Epithelial cell of prostate (primary cell): ENCODE results near the gene RAB42.
"Not testable (repeated sequence)": the region's sequence is repeated elsewhere in the genome, so short reads cannot be mapped to it uniquely, and the experiment has no call there.

Experiments
- DNase-seq: peaks from one replicate; pipeline ENCODE4 v3.0.0-alpha.2; 2011; ENCODE audit warnings: low read depth, low spot score
- H3K27ac ChIP-seq: fragments of 450-650 bp; 2 replicates; pipeline ENCODE4 v1.5.1; 2017; ENCODE audit warnings: mild to moderate bottlenecking

The RAB42 gene

DNA sequence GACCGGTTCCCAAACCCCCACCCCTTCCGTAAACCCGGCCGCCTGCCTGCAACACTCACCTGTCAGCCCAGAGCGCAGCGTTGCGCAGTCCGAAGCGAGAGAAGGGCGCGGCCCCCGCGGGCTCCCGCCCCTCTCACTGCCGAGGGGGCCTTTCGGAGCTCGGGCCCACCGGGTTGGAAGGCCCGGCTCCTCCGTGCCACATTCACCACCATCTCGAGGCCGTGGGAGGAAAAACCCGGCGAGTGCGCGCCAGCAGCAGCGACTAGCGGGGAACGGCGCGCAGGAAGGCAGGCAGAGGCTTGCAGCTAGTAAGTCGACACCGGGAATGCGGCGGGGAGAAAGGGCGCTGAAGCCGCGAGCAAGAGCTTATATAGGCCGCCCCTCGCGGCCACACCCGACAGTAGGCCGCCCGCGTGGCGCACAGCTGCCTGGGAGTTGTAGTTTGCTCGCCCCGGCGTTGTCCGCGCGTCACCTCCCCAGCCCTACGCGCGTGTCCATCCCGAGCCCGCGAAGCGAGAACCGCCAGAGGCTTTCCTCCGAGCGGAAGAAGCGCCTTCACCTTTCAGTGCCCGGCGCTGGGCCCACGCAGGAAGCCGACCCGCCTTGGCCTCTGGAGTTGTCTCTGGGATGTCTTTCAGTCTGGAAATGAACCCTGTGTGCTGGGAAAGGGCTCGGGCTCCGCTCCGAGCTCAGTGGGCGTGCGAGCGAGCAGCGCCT is 10.4 kb upstream of the RAB42 start:
- DNase-seq: peak; percentile 82
- H3K27ac ChIP-seq: peak overlapping the region; percentile 88

DNA sequence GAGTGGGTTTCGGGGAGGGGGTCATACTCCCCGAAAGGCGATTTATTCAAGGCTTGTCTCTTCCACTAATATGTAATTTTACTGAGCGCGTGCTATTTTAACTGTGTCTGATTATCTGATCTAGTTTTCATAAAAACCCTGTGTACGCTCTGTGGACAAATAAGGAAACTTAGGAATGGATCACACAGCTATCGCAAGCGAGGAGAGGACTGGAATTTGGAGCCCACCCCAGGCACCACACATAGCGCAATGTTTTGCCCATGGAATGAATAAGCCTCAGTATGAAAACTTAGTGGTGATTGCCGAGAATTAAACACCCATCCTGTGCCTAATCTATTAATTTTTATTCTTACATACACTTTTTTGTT is 9.8 kb upstream of the RAB42 start:
- no peak for DNase-seq

DNA sequence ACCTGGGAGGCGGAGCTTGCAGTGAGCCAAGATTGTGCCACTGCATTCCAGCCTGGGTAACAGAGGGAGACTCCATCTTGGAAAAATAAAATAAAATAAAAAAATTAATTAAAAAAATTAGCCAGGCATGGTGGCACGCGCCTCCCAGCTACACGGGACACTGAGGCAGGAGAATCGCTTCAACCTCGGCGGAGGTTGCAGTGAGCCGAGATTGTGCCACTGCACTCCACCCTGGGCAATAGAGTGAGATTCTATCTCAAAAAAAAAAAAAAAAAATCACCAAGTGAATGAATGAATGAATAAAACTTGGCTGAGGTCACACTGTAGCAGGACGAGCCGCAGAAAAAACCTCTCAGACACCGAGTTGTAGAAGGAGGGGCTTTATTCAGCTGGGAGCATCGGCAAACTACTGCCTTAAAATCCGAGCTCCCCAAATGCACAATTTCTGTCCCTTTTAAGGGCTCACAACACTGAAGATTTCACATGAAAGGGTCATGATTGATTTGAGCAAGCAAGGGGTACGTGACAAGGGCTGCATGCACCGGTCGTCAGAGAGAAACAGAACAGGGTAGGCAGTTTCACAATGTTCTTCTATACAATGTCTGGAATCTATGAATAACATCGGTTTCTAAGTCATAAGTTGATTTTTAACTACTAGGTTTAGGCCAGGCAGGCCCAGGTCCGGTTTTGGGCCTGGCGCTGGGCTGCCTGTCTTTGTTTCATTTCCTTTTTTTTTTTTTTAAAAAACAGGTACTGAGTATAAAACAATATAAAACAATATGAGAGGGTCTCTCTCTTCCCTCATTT is 5.3 kb upstream of the RAB42 start:
- H3K27ac ChIP-seq: not testable (repeated sequence)

More for the DNA sequence above, 9.8 kb upstream of the RAB42 start:
- peak overlapping the region; percentile 88 for H3K27ac ChIP-seq

DNA sequence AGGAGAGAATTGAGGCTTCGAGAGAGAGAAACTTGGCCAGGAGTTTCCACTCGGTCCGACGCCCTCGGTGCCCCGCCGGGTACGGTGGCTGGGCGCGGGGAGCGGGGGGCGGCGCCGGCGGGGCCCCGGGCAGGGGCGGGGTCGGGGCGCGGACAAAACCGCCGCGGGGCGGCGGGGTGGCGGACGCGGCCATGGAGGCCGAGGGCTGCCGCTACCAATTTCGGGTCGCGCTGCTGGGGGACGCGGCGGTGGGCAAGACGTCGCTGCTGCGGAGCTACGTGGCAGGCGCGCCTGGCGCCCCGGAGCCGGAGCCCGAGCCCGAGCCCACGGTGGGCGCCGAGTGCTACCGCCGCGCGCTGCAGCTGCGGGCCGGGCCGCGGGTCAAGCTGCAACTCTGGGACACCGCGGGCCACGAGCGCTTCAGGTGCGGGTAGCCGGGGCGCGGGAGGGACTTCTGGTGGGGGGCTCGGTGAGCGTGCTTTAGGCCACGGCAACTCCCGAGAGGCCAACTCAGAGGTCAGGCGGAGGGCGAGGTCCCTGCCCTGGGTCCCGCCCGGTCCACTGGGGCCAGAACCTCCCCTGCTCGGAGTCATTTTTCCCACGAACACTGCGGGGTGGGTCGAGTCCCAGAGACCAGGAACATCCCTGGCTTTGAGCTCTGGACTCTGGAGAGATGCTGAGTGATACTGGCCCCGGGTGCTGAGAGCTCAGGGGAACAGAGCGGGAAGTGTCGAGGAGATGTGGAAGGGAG is 431 bp downstream of the RAB42 start:
- H3K27ac ChIP-seq: no peak overlapping the region
- DNase-seq: no peak

More for the DNA sequence above, 5.3 kb upstream of the RAB42 start:
- not testable (repeated sequence) for DNase-seq

DNA sequence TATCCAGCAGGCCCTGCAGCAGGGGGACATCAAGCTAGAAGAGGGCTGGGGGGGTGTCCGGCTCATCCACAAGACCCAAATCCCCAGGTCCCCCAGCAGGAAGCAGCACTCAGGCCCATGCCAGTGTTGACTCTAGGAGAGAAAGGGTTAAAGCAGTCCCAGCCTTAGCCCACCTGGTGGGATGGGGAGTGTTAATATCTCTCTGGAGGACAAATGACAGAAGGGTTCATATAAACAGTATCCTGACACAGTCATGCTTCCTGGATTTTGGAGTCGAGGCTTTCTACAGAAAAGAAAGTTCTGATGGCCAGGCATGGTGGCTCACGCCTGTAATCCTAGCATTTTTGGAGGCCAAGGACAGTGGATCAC is 1.9 kb downstream of the RAB42 start:
- peak overlapping the region; percentile 16 for H3K27ac ChIP-seq
- not testable (repeated sequence) for DNase-seq

DNA sequence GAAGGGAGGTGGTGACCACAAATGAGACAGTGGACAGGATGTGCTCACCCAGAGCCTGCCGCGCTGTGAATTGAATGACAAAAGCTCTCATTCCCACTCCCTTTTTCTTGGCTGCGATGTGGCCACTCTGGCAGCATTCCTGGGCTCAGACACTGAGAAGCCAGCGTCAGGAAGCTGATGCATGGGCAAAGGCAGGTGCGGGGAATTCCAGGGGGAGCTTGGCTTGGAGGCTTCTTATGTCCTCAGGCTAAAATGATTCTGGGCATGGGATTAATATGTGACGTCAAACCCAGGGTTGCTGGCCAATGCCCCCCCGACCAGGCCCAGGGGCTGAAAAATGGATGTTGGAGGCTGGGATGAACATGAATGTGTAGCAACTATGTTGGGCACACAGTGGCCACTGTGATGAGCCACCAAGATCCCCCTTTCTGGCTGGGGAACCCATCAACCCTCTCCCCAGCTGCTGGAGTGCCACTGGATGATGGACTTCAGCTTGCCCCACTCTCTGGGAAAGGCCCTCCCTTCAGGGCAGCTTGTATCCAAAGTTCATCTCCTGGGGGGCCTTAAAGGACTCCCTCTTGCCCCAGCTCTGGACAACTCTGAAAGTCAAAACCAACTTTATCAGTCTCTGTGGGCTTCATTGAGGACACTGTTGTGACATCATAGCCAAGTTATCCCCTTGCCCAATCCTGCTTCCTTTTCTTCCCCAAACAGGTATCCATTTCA is 2.8 kb downstream of the RAB42 start:
- peak; percentile 34 for DNase-seq
- H3K27ac ChIP-seq: peak overlapping the region; percentile 16

DNA sequence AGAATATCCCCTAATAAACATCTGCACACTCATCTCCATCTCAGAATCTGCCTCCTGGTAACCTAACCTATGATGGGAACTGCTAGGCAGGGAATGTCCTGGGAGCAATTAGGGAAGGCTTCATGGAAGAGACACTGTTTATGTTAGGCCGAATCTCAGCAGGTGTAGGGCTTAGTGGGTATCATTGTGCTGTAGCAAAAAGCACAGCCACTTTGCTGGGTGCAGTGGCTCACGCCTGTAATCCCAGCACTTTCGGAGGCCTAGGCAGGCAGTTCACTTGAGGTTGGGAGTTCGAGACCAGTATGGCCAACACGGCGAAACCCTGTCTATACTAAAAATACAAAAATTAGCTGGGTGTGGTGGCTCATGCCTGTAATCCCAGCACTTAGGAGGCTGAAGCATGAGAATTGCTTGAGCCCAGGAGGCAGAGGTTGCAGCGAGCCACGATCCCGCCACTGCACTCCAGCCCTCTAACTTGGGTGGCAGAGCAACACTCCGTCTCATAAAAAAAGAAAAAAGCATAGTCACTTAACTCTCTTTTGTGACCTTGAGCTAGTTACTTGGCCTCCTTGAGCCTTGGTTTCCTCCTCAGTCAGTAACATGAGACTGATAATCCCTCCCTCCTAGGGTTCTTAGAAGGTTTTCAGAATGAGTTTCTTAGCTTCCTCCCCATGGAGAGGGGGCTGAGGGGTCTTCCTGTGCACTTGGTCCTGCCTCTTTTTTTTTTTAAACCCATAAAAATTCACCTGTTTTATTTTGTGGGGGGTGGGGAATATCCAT is 3.5 kb downstream of the RAB42 start:
- no peak for DNase-seq
- H3K27ac ChIP-seq: no peak overlapping the region

DNA sequence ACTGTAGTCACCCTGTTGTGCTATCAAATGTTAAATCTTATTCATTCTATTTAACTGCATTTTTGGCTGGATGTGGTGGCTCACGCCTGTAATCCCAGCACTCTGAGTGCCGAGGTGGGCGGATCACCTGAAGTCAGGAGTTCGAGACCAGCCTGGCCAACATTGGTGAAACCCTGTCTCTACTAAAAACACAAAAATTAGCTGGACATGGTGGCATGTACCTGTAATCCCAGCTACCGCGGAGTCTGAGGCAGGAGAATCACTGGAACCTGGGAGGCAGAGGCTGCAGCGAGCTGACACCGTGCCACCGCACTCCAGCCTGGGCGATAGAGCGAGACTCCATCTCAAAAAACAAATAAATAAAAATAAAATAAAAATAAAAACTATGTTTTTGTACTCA is 4.2 kb downstream of the RAB42 start:
- H3K27ac ChIP-seq, DNase-seq: not testable (repeated sequence)

DNA sequence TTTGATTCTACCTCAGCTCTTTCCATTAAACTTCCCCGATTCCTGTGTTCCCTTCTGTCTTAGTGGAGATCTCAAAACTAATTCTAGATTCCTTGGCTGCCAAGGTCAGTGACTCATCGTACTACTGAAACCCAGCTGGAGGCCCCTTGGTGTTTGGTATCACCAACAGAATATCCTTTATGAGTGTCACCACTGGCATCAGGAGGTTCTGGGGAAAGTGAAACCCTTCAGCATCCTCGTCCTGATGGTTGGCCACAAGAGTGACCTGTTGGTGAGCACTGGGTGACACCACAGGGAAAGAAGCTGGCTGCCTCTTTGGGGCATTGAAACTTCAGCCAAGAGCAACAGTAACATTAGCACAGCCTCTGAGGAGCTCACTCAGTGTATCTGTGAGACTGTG is 9.6 kb downstream of the RAB42 start:
- H3K27ac ChIP-seq: peak overlapping the region; percentile 45

DNA sequence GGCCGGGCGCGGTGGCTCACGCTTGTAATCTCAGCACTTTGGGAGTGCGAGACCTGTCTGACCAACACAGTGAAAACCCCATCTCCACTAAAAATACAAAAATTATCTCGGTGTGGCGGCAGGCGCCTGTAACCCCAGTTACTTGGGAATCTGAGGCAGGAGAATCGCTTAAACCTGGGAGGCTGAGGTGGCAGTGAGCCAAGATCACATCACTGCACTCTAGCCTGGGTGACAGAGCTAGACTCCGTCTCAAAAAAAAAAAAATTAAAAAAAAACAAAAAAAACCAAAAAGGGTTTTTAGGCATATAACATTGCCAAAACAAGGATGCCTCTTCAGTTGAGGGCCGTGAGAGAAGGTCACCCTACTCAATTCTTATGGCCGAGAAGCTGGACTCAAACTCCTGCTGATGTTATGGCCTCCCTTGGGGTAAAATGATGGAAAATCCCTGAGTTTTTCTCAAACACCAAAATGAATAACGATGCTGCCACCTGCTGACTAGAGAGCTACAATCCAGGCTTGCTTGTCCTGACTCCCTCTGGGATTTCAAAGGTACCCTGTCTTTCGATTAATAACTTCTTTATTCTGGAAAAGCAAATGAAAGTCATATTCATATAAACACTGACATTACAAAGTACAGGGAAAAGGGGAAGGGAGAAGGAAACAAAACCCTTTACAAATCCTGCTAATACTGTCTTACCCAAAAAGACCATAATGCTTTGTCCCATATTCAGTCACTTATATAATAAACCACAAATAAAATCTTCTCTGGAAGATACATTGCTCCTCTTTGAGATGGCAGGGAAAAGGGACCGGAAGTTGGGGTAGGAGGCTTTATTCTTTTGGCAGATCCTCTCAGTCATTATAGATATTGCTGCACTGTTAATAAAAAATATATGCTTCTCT is 10.7 kb downstream of the RAB42 start:
- no peak for DNase-seq
- peak overlapping the region; percentile 45 for H3K27ac ChIP-seq

More for the DNA sequence above, 9.6 kb downstream of the RAB42 start:
- DNase-seq: peak; percentile 65

DNA sequence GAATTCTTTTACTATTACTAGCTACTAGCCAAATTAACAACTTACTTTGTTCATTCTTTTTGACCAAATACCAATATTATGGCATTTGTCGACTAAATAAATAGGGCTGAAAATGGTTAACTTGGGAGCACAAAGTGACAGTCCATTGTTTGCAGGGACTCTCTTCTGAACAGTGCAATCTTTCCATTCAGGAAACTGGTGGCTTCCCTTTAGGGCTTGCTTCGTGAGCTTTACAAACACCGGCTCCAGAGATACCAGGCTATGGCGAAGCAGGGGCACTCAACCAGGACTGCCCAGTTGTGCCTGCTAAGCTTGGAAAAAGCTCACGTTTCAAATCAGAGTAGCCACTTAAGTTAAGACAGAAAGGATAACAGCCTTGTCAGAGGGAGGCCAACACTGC is 12.3 kb downstream of the RAB42 start:
- H3K27ac ChIP-seq: no peak overlapping the region
- DNase-seq: no peak

DNA sequence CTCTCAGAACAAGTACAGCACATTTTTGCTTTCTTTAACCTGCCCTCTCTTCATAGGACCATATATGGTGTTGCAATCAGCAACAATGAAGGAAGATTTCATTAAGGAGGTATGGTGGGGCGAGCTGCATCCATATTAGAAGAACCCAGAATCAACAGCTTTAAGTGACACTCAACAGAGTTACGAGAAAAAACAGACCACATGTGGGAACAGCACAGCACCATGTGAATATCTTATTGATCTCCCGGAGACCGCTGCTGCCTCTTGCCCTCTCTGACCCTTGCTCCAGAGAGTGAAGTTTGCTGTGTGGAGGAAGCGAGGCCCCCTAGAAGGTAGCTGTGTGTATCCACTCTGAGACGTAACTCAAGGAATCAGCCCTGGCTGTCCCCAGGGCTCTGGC is 12.9 kb downstream of the RAB42 start:
- DNase-seq: no peak
- no peak overlapping the region for H3K27ac ChIP-seq

DNA sequence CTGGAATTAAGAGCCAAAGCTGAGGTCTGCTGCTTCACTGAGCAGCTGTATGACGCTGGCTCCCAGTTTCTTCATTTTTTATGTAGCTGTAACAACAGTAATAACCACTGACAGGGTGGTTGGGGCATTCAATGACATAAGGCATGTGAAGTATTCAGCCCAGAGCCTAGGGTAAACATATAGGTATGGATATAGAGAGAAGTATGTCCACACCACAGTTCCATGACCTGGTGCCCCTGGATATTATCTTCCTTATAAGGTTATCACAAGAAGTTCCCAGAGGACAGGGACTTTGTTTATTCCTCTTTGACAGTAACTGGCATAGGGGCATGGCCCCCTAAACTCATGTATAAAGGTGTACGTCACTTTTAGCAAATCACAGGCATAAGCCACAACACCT is 14.7 kb downstream of the RAB42 start:
- no peak overlapping the region for H3K27ac ChIP-seq
- DNase-seq: no peak

DNA sequence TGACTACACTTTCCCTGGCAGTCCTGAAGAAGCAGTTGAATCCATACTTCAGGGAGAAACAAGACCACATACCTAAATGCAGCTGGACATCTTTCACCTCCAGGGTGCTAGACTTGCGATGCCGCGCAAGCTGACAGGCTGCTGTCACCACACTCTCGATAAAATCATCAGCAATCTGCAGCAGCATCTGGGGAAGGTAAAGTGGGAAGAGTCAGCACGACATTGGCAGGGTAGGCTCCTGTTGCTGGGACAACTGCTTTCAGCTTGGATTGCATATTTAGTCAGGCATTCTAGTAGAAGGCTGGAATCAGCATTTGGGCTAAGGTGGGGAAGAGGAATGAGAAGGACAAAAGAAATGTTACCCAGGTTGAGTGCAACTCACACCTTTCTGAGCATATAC is 21.1 kb downstream of the RAB42 start:
- H3K27ac ChIP-seq: no peak overlapping the region
- DNase-seq: no peak

DNA sequence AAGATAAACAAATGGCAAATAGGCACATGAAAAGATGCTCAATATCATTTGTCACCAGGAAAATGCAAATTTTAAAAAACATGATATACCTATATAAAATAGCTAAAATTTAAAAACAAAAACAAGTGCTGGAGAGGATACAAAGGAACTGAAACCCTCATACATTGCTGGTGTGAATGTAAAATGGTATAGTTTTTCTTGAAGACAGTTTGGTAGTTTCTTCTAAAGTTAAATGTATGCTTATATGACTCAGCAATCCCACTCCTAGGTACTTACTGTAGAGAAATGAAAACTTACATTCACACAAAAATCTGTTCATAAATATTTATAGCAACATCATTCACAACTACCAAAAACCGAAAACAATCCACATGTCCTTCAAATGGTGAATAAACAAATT is 39.6 kb downstream of the RAB42 start:
- no peak for DNase-seq
- H3K27ac ChIP-seq: no peak overlapping the region

DNA sequence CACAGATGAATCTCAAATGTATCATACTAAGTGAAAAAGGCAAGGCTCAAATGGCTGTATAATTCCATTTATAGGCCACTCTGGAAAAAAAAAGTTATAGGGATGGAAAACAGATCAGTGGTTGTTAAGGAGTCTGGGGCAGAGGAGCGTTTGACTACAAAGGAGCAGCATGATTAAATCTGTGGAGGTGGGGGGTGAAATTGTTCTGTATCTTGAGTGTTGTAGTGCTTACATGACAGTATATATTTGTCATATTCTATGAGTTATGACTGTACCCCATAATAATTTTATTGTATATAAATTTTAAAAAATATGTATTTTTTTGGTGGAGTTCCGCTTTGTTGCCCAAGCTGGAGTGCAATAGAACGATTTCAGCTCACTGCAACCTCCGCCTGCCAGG is 40.5 kb downstream of the RAB42 start:
- no peak for DNase-seq
- no peak overlapping the region for H3K27ac ChIP-seq

DNA sequence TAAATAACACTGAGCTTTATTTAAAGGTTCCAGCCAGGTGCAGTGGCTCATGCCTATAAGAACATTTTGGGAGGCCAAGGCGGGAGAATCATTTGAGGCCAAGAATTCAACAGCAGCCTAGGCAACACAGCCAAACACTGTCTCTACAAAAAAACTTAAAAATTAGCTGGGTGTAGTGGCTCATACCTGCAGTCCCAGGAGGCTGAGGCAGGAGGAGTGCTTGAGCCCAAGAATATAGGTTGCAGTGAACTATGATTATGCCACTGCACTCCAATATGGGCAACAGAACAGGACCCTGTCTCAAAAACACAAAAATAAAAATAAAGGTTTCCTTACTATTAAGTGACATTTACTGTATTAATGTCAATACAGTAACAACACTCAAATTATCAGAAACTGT is 48.7 kb downstream of the RAB42 start:
- DNase-seq: no peak
- no peak overlapping the region for H3K27ac ChIP-seq

DNA sequence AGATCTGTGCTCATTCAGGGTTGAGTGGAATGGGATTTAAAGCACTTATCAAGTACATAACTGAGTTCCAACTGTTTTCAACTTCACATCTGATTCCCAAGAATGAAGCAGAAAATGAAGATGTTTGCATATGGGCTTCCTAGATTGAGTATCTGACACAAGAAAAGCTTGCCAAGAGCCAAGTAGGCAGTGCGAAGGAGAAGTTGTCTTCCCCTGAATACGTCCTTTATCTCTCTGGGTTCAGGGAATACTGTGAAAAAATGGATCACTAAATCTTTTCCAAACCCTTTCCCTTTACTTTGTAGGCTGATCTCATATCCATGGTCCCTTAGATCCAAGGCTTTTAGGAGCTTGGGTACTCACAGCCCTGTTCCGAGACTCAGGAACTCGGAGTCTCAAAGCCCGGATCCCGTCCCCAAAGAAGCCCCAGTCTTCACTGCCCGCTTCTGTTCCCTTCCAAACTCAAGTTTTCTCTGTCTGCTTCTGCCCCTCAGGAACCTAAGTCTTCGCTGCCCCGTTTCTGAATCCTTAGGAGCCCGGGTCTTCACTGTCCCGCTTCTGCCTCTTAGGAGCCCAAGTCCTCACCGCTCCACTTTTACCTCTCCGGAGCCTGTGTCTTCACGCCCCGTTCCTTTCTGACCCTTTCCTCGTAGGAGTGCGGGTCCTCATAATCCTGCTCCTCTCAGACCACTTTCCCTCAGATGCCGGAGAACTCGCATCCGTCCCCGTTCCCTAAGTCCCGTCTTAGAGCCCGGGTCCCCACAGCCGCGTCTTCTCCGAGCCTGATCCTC is 50.2 kb downstream of the RAB42 start:
- H3K27ac ChIP-seq: peak overlapping the region; percentile 93
- DNase-seq: no peak
